Astrocyte of the spinal cord (primary cell): Measurements from ENCODE around the gene DMAC2.

ENCODE experiments used
- DNase-seq: peaks from one replicate; pipeline ENCODE4 v3.0.0; 2011; ENCODE audit warnings: low read depth, low spot score
- H3K4me3 ChIP-seq: 2 replicates; pipeline ENCODE4 v1.5.1; 2011; ENCODE audit warnings: low read depth, mild to moderate bottlenecking, low read length, moderate library complexity
- in situ Hi-C: cut with HindIII; loops from 2 replicates; pipeline ENCODE4 v1.10.0; 2017; ENCODE audit warnings: low sequenced_read_pairs
- TF ChIP-seq, protein P1 (sequence below): IDR thresholded peaks from 2 replicates; pipeline ENCODE4 v1.5.1; 2012; ENCODE audit warnings: low read depth, mild to moderate bottlenecking, low read length, inconsistent platforms

DMAC2 gene

DNA sequence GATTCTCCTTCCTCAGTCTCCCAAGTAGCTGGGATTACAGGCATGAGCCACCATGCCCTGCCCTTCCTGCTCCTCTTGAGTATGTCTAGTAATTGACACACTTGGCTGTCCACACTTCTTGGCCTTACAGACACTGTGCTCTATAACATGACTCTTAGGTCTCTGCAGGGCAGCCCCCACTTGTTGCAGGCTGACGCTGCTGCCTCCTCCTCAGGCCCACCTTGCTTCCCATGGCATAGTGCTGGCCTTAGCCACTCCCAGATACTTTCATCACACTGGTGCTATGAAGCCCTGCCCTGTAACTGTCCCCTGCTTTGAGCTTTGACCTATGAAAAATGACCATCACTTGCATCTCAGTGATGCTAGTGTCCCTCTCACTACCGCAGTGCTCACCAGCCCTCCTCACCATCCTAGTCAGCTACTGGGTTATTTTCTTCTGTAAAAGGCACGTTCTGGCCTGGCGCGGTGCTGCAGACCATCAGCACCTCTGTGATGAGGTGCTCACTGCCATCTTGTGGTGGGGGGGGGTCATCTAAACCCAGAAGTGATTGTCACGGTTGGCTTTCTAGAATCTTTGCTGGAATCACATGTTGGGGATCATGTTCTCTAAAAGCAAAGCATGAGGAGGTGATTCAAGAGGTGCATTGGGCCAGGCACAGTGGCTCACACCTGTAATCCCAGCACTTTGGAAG, 13.0 kb upstream of the DMAC2 start:
- DNase-seq = no peak
- in situ Hi-C loops = no loop called here
- TF ChIP-seq, protein P1, sequence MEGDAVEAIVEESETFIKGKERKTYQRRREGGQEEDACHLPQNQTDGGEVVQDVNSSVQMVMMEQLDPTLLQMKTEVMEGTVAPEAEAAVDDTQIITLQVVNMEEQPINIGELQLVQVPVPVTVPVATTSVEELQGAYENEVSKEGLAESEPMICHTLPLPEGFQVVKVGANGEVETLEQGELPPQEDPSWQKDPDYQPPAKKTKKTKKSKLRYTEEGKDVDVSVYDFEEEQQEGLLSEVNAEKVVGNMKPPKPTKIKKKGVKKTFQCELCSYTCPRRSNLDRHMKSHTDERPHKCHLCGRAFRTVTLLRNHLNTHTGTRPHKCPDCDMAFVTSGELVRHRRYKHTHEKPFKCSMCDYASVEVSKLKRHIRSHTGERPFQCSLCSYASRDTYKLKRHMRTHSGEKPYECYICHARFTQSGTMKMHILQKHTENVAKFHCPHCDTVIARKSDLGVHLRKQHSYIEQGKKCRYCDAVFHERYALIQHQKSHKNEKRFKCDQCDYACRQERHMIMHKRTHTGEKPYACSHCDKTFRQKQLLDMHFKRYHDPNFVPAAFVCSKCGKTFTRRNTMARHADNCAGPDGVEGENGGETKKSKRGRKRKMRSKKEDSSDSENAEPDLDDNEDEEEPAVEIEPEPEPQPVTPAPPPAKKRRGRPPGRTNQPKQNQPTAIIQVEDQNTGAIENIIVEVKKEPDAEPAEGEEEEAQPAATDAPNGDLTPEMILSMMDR = peak; percentile 1
- H3K4me3 ChIP-seq = no peak overlapping the region

DNA sequence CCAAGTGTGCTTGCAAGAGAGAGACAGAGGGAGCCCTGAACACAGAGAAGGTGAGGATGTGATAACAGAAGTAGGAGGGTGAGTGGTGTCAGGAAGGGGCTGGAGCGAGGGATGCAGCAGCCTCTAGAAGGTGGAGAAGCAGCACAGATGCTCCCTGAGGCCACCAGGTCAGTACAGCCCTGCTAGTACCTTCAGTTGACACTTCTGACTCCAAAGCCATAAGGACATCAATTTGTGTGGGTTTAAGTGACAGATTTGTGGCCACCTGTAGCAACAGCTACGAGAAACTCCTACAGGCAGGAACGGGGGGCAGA, 10.1 kb upstream of the DMAC2 start:
- TF ChIP-seq, protein P1 = no peak
- in situ Hi-C loops = no loop called here
- no peak for DNase-seq
- no peak overlapping the region for H3K4me3 ChIP-seq

DNA sequence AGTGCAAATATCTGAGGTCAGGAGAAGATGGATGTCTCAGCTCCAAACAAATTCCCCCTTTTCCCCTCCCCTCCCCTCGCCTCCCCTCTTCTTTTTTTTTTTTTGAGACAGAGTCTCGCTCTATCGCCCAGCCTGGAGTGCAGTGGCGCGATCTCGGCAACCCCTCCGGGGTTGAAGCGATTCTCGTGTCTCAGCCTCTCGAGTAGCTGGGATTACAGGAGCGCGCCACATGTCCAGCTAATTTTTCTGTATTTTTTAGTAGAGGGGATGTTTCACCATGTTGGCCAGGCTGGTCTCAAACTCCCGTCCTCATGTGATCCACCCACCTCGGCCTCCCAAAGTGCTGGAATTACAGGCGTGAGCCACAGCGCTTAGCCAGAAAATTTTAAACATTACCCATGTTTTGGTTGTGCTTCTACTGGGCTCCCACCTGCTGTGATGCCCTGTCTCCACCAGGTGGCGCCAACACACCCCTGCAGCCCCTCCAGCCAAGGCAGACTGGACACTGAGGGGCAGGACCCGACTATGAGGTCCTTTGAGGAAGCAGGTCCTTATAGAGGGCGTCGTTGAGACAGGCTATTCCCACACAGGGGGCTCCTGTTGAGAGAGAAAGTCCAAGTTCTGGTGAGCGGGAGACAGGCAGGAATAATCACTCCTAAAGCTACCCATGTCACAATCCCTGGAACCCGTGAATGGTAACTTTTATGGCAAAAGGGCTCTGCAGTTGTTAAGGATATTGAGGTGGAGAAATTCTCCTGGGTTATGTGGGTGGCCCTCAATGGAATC, 9.6 kb upstream of the DMAC2 start:
- in situ Hi-C loops = no loop called here
- no peak overlapping the region for H3K4me3 ChIP-seq
- TF ChIP-seq, protein P1 = peak; percentile 99
- DNase-seq = peak; percentile 62

DNA sequence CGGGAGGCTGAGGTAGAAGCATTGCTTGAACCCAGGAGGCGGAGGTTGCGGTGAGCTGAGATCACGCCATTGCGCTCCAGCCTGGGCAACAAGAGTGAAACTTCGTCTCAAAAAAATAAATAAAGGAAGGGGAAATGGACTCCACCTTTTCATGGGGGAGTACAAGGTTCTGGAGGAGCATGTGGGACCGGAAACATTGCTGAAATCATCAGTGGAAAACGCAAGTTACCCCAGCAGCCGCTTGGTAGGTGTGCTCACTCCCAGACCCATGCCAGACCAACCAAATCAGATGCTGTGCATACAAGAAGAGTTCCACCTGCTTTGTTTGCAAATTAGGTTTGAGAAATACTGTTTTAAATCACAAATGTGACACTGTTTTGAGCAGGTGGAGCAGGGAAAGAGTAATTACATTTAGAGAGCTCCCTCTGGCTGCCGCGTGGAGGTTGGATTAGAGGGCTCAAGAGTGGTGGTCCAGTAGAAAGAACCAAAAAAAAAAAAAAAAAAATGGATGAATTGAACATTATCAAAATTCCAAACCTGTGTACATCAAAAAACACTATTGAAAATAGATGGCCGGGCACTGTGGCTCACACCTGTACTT, 8.1 kb upstream of the DMAC2 start:
- TF ChIP-seq, protein P1 = no peak
- in situ Hi-C loops = no loop called here
- H3K4me3 ChIP-seq = no peak overlapping the region
- no peak for DNase-seq

DNA sequence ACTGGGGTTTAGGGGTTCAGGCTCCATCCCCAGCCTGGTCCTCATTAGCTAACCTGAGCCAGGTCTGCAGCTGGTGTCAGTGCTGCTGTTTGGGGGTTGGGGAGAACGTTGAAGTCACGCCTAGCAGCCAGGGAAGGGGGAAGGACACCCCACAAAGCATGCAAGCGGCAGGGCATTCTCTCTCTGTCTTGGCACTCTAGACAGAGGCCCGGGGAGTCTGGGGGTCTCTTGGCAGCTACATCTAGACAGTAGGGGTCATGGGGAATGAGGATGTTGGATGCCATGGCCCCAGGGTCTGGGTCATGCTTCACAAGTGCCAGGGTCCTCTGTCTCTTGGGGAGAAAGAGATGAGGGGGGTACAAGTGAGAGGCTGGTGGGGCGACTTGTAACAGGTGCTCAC, 5.9 kb upstream of the DMAC2 start:
- no peak overlapping the region for H3K4me3 ChIP-seq
- TF ChIP-seq, protein P1 = no peak
- in situ Hi-C loops = no loop called here
- DNase-seq = no peak

DNA sequence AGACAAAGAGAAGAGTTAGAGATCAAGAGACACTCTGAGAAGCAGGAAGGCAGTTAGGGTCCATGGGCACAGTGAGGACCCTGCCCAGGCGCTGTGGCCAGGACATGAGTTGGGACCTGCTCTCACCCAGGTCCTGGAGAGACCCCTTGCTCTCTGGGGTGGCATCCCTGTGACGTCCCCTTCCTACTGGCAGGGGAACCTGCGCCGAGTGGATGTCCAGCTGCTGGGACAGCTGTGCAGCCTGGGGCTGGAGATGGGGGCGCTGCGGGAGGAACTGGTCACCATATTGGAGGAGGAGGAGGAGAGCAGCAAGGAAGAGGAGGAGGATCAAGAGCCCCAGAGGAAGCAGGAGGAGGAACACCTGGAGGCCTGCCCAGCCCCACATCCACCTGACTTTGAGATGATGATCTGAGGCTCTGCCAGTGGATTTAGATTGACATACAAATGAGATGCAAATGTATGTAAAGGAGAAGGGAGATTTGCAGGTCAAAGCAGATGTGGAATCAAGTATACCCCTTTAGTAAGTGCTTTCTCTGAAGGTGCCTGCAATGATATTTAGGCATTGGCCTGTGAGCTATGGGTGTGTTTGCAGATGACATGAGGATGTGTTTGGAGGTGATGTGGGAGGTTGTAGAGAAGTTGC, 4.2 kb upstream of the DMAC2 start:
- DNase-seq = no peak
- in situ Hi-C loops = no loop called here
- TF ChIP-seq, protein P1 = no peak
- no peak overlapping the region for H3K4me3 ChIP-seq
